Measurements from ENCODE around the gene NCKIPSD.

DNA sequence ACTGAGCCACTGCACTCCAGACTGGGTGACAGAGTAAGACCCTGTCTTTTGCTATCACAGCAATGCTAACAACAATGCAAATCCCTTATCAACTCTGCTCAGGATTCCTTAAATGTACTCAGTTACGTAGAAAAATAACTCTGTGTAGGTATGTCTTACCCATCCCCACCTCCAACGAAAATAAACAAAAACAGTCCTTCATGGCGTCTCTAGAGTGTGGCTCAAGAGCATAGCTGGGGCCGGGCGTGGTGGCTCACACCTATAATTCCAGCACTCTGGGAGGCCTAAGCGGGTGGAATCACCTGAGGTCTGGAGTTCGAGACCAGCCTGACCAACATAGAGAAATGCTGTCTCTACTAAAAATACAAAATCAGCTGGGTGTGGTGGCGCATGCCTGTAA, 13.2 kb upstream of the NCKIPSD start:
- TF ChIP-seq POLR2A (IDR thresholded peaks at IDR 0.05; ENCODE audit: borderline replicate concordance, extremely low read depth, insufficient read depth, insufficient read length) (no peak), MAX (IDR thresholded peaks at IDR 0.05) (no peak), POLR2AphosphoS5 (IDR thresholded peaks at IDR 0.05; ENCODE audit: low read depth, low read length) (no peak), EZH2 (IDR thresholded peaks at IDR 0.05) (no peak), CBX3 (IDR thresholded peaks at IDR 0.05; ENCODE audit: low read depth) (no peak), CEBPB (IDR thresholded peaks at IDR 0.05; ENCODE audit: low read depth) (no peak), RAD21 (IDR thresholded peaks at IDR 0.05; ENCODE audit: low read depth) (no peak), EZH2phosphoT487 (IDR thresholded peaks at IDR 0.05; ENCODE audit: borderline replicate concordance) (no peak), SRF (IDR thresholded peaks at IDR 0.05; ENCODE audit: low read depth) (no peak), SIN3A (IDR thresholded peaks at IDR 0.05; ENCODE audit: low read depth) (no peak), FOSL1 (IDR thresholded peaks at IDR 0.05; ENCODE audit: low read depth) (no peak), TCF7L2 (IDR thresholded peaks at IDR 0.05; ENCODE audit: borderline replicate concordance, extremely low read depth, insufficient read depth, insufficient read length) (no peak), JUND (IDR thresholded peaks at IDR 0.05) (no peak)
- TF ChIP-seq, protein P1, sequence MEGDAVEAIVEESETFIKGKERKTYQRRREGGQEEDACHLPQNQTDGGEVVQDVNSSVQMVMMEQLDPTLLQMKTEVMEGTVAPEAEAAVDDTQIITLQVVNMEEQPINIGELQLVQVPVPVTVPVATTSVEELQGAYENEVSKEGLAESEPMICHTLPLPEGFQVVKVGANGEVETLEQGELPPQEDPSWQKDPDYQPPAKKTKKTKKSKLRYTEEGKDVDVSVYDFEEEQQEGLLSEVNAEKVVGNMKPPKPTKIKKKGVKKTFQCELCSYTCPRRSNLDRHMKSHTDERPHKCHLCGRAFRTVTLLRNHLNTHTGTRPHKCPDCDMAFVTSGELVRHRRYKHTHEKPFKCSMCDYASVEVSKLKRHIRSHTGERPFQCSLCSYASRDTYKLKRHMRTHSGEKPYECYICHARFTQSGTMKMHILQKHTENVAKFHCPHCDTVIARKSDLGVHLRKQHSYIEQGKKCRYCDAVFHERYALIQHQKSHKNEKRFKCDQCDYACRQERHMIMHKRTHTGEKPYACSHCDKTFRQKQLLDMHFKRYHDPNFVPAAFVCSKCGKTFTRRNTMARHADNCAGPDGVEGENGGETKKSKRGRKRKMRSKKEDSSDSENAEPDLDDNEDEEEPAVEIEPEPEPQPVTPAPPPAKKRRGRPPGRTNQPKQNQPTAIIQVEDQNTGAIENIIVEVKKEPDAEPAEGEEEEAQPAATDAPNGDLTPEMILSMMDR (IDR thresholded peaks at IDR 0.05 in 2 of 3, conservative IDR thresholded peaks at IDR 0.05 in 1 of 3; ENCODE audit: borderline replicate concordance in 1 of 3, insufficient read depth in 1 of 3, low read depth in 2 of 3, low read length in 2 of 3): no peak
